GM12878 (cell line): Measurements from ENCODE around the gene PIP4K2B. TPM values are rescaled to one million over a fixed set of nuclear protein-coding genes. Genes with fewer than 3 reads are reported as not detected.

Experiments used
- BHLHE40 ChIP-seq, 2 experiments: fragments of 450-650 bp in 1 of 2; IDR thresholded peaks; 2 replicates each; pipeline ENCODE4 v1.6.1; 2011 to 2017; ENCODE audit warnings: low read depth in 2 of 2, borderline replicate concordance in 1 of 2, improper control_type of control experiment in 1 of 2, low read length in 1 of 2, mild to moderate bottlenecking in 1 of 2
- CHD4 ChIP-seq: fragments of 200-600 bp; sonication (generic); IDR thresholded peaks from 2 replicates; pipeline ENCODE4 v1.6.1; 2016; ENCODE audit warnings: mild to moderate bottlenecking
- CREM ChIP-seq: IDR thresholded peaks from 2 replicates; pipeline ENCODE4 v1.6.1; 2014; ENCODE audit warnings: antibody characterized with exemption, low read depth
- DPF2 ChIP-seq: fragments of 450-650 bp; IDR thresholded peaks from 2 replicates; pipeline ENCODE4 v1.6.1; 2017; ENCODE audit warnings: mild to moderate bottlenecking
- ETV6 ChIP-seq, 2 experiments: fragments of 450-650 bp in 1 of 2; IDR thresholded peaks in 1 of 2; conservative IDR thresholded peaks in 1 of 2; 2 replicates each; pipeline ENCODE4 v1.6.1; 2014; ENCODE audit warnings: antibody characterized with exemption in 1 of 2, borderline replicate concordance in 1 of 2, low read depth in 1 of 2, mild to moderate bottlenecking in 1 of 2, moderate library complexity in 1 of 2
- FOXM1 ChIP-seq: IDR thresholded peaks from 2 replicates; pipeline ENCODE4 v1.6.1; 2012; ENCODE audit warnings: low read depth, mild to moderate bottlenecking, inconsistent platforms, low read length, moderate library complexity
- HCFC1 ChIP-seq: fragments of 150-350 bp; IDR thresholded peaks from 2 replicates; pipeline ENCODE4 v1.6.1; 2014; ENCODE audit warnings: low read length
- NFXL1 ChIP-seq: fragments of 450-650 bp; IDR thresholded peaks from 2 replicates; pipeline ENCODE4 v1.6.1; 2017; ENCODE audit warnings: antibody characterized with exemption, mild to moderate bottlenecking, borderline replicate concordance
- RAD51 ChIP-seq: fragments of 450-650 bp; IDR thresholded peaks from 2 replicates; pipeline ENCODE4 v1.6.1; 2016; ENCODE audit warnings: moderate library complexity, mild to moderate bottlenecking, inconsistent platforms
- RBBP5 ChIP-seq: fragments of 200-600 bp; sonication (generic); conservative IDR thresholded peaks from 2 replicates; pipeline ENCODE4 v1.6.1; 2016
- RUNX3 ChIP-seq: IDR thresholded peaks from 2 replicates; pipeline ENCODE4 v1.6.1; 2012; ENCODE audit warnings: low read length, inconsistent platforms
- SP1 ChIP-seq: IDR thresholded peaks from one replicate; pipeline ENCODE4 v1.6.1; 2011; ENCODE audit warnings: low read depth, low read length
- SUPT20H ChIP-seq: IDR thresholded peaks from 2 replicates; pipeline ENCODE4 v1.6.1; 2011; ENCODE audit warnings: low read depth, mild to moderate bottlenecking, low read length, moderate library complexity, borderline replicate concordance; ENCODE audit not compliant: control insufficient read depth
- YBX1 ChIP-seq: fragments of 450-650 bp; IDR thresholded peaks from 2 replicates; pipeline ENCODE4 v1.6.1; 2016; ENCODE audit warnings: antibody characterized with exemption
- ZBED1 ChIP-seq: IDR thresholded peaks from 2 replicates; pipeline ENCODE4 v1.6.1; 2016; ENCODE audit warnings: borderline replicate concordance
- polyA plus RNA-seq, 11 experiments: library from polyadenylated mRNA; depleted of rRNA in 4 of 11; unstranded in 6 of 11; stranded (reverse) in 5 of 11; fragments of >200 nt; fragmentation: Nextera tagmentation in 4 of 11; fragmentation: Illumina TruSeq in 1 of 11; extraction: Ambion mirVana in 4 of 11; extraction: Trizol in 1 of 11; gene quantifications; 1 replicate in 1 of 11; 2 replicates in 10 of 11; pipeline versions ENCODE4 v1.2.1 to v1.2.3, GENCODE V29; 2011 to 2016; ENCODE audit warnings: inconsistent platforms in 2 of 11, missing spikeins in 2 of 11, low read depth in 1 of 11
- total RNA-seq, 4 experiments: library from RNA; depleted of rRNA in 3 of 4; stranded (reverse); fragments of >200 nt in 3 of 4; fragmentation: Illumina TruSeq in 1 of 4; extraction: Trizol in 1 of 4; gene quantifications; 2 replicates each; pipeline versions ENCODE4 v1.2.1 to v1.2.3, GENCODE V29; 2013 to 2021
- TF ChIP-seq, protein P1 (sequence below): fragments of 450-650 bp; IDR thresholded peaks from 2 replicates; pipeline ENCODE4 v1.6.1; 2017; ENCODE audit warnings: mild to moderate bottlenecking, moderate library complexity
- TF ChIP-seq, protein P2 (sequence below): IDR thresholded peaks from 2 replicates; pipeline ENCODE4 v1.6.1; 2011; ENCODE audit warnings: low read depth, low read length, improper control_type of control experiment, borderline replicate concordance
- TF ChIP-seq, protein P3 (sequence below): IDR thresholded peaks from 2 replicates; pipeline ENCODE4 v1.6.1; 2011; ENCODE audit warnings: low read depth, mild to moderate bottlenecking, low read length, moderate library complexity, borderline replicate concordance; ENCODE audit errors: extremely low read depth
- TF ChIP-seq, protein P4 (sequence below): IDR thresholded peaks from 2 replicates; pipeline ENCODE4 v1.6.1; 2011; ENCODE audit warnings: borderline replicate concordance, low read depth, mild to moderate bottlenecking, moderate library complexity, low read length; ENCODE audit not compliant: insufficient read depth, poor library complexity, severe bottlenecking
- TF ChIP-seq, protein P5 (sequence below): fragments of 150-350 bp; IDR thresholded peaks from 2 replicates; pipeline ENCODE4 v1.6.1; 2014; ENCODE audit warnings: mild to moderate bottlenecking, low read depth, low read length
- TF ChIP-seq, protein P6 (sequence below): IDR thresholded peaks from 2 replicates; pipeline ENCODE4 v1.6.1; 2011; ENCODE audit warnings: borderline replicate concordance, low read depth, mild to moderate bottlenecking, moderate library complexity, mixed read lengths, low read length; ENCODE audit not compliant: insufficient read depth; ENCODE audit errors: extremely low read length

The PIP4K2B gene
- total and polyA plus RNA-seq, 10 of the 15 experiments (the other 5 are each of a cell fraction or from before 2014, with no cell fraction given) = 3.8 to 30.3 (median 18.2) TPM

DNA sequence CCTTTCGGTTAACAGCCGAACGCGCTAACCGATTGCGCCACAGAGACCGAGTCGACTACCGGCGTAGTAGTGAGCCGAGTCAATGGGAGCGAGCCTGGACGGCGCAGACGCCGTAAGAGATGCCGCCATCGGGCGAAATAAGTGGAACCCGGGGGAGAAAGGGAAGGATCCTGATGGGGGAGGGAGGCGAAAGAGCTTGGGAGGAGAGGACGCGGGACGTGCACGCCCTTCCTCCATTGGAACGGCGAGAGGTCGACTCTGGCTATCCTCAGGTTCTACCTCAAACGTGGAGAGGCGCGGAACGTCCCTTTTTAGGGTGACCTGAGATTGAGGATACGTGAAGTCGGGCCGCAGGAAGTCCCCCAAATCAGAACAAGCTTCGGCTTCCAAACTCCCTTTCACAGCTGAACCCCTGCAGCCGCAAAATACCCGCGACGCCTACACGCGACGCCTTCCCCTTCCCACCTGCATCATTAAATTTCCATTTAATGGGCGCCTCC, 47.5 kb downstream of the PIP4K2B start (continued):
- TF ChIP-seq, protein P1, sequence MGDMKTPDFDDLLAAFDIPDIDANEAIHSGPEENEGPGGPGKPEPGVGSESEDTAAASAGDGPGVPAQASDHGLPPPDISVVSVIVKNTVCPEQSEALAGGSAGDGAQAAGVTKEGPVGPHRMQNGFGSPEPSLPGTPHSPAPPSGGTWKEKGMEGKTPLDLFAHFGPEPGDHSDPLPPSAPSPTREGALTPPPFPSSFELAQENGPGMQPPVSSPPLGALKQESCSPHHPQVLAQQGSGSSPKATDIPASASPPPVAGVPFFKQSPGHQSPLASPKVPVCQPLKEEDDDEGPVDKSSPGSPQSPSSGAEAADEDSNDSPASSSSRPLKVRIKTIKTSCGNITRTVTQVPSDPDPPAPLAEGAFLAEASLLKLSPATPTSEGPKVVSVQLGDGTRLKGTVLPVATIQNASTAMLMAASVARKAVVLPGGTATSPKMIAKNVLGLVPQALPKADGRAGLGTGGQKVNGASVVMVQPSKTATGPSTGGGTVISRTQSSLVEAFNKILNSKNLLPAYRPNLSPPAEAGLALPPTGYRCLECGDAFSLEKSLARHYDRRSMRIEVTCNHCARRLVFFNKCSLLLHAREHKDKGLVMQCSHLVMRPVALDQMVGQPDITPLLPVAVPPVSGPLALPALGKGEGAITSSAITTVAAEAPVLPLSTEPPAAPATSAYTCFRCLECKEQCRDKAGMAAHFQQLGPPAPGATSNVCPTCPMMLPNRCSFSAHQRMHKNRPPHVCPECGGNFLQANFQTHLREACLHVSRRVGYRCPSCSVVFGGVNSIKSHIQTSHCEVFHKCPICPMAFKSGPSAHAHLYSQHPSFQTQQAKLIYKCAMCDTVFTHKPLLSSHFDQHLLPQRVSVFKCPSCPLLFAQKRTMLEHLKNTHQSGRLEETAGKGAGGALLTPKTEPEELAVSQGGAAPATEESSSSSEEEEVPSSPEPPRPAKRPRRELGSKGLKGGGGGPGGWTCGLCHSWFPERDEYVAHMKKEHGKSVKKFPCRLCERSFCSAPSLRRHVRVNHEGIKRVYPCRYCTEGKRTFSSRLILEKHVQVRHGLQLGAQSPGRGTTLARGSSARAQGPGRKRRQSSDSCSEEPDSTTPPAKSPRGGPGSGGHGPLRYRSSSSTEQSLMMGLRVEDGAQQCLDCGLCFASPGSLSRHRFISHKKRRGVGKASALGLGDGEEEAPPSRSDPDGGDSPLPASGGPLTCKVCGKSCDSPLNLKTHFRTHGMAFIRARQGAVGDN = peak; percentile 64; the same call in 1 of the 2 replicates
- TF ChIP-seq RBBP5 (no peak), BHLHE40 (IDR thresholded peaks at IDR 0.05; ENCODE audit: borderline replicate concordance in 1 of 2, low read depth in 2 of 2, low read length in 1 of 2) (no peak), FOXM1 (no peak), CREM (peak; percentile 57; the same call in 1 of the 2 replicates), CHD4 (no peak), ETV6 (conservative IDR thresholded peaks at IDR 0.05 in 1 of 2, IDR thresholded peaks at IDR 0.05 in 1 of 2; ENCODE audit: borderline replicate concordance in 1 of 2, low read depth in 1 of 2) (no peak), ZBED1 (peak; percentile 17; the same call in 1 of the 2 replicates), SUPT20H (no peak), DPF2 (no peak; the same call in none of the 2 replicates), RAD51 (no peak), SP1 (no peak), RUNX3 (peak; percentile 58; the same call in 1 of the 2 replicates), NFXL1 (no peak), YBX1 (no peak), HCFC1 (peak; percentile 27; the same call in 1 of the 2 replicates)
- TF ChIP-seq, protein P2, sequence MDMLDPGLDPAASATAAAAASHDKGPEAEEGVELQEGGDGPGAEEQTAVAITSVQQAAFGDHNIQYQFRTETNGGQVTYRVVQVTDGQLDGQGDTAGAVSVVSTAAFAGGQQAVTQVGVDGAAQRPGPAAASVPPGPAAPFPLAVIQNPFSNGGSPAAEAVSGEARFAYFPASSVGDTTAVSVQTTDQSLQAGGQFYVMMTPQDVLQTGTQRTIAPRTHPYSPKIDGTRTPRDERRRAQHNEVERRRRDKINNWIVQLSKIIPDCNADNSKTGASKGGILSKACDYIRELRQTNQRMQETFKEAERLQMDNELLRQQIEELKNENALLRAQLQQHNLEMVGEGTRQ = no peak
- TF ChIP-seq, protein P3, sequence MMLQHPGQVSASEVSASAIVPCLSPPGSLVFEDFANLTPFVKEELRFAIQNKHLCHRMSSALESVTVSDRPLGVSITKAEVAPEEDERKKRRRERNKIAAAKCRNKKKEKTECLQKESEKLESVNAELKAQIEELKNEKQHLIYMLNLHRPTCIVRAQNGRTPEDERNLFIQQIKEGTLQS = no peak
- TF ChIP-seq, protein P4, sequence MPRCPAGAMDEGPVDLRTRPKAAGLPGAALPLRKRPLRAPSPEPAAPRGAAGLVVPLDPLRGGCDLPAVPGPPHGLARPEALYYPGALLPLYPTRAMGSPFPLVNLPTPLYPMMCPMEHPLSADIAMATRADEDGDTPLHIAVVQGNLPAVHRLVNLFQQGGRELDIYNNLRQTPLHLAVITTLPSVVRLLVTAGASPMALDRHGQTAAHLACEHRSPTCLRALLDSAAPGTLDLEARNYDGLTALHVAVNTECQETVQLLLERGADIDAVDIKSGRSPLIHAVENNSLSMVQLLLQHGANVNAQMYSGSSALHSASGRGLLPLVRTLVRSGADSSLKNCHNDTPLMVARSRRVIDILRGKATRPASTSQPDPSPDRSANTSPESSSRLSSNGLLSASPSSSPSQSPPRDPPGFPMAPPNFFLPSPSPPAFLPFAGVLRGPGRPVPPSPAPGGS = no peak
- TF ChIP-seq, protein P5, sequence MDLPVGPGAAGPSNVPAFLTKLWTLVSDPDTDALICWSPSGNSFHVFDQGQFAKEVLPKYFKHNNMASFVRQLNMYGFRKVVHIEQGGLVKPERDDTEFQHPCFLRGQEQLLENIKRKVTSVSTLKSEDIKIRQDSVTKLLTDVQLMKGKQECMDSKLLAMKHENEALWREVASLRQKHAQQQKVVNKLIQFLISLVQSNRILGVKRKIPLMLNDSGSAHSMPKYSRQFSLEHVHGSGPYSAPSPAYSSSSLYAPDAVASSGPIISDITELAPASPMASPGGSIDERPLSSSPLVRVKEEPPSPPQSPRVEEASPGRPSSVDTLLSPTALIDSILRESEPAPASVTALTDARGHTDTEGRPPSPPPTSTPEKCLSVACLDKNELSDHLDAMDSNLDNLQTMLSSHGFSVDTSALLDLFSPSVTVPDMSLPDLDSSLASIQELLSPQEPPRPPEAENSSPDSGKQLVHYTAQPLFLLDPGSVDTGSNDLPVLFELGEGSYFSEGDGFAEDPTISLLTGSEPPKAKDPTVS = 0 out of 2 replicates have a peak, but pooled peaks have one; percentile 23
- TF ChIP-seq, protein P6, sequence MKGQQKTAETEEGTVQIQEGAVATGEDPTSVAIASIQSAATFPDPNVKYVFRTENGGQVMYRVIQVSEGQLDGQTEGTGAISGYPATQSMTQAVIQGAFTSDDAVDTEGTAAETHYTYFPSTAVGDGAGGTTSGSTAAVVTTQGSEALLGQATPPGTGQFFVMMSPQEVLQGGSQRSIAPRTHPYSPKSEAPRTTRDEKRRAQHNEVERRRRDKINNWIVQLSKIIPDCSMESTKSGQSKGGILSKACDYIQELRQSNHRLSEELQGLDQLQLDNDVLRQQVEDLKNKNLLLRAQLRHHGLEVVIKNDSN = no peak
